IMR-90 (cell line): Measurements from ENCODE around the gene OR2B6. TPM values are rescaled to one million over a fixed set of nuclear protein-coding genes. Genes with fewer than 3 reads are reported as not detected.

Experiments
- ATAC-seq: fragments of 200-7000 bp; cut with Tn5 transposase; 2 replicates; pipeline ENCODE4 v1.9.1; 2020; ENCODE audit warnings: low read depth, mild to moderate bottlenecking, moderate library complexity
- BruUV-seq: library from RNA; stranded (reverse); fragments of 400-500 nt; replicated peaks from 2 replicates; lab custom pipeline; 2021; lab: Mats Ljungman, UMichigan
- CTCF ChIA-PET: fragments of 300-600 bp; formaldehyde crosslinking; extraction: SDS; loops from one replicate; lab custom pipeline; 2021; ENCODE audit warnings: antibody characterized with exemption; lab: Yijun Ruan, JAX
- POLR2A ChIA-PET: fragments of 300-600 bp; sonication (Branson Sonifier 250); formaldehyde crosslinking; loops from one replicate; lab custom pipeline; 2022; ENCODE audit warnings: antibody characterized with exemption; ENCODE audit not compliant: unreplicated experiment; lab: Charles Lee
- DNase-seq: peaks from one replicate; pipeline ENCODE4 v3.0.0; 2013
- H2AFZ ChIP-seq: replicated peaks from 2 replicates; pipeline ENCODE3; 2013; ENCODE audit warnings: low read length, mild to moderate bottlenecking; ENCODE audit not compliant: poor library complexity
- H2AK5ac ChIP-seq: 2 replicates; pipeline ENCODE4 v1.6.1; 2013; ENCODE audit warnings: low read depth, low read length, inconsistent platforms
- H2AK9ac ChIP-seq: replicated peaks from 2 replicates; pipeline ENCODE3; 2013; ENCODE audit warnings: mild to moderate bottlenecking, low read depth, low read length, moderate library complexity; ENCODE audit not compliant: poor library complexity
- H2BK120ac ChIP-seq: 2 replicates; pipeline ENCODE4 v1.6.1; 2013; ENCODE audit warnings: low read depth, low read length, inconsistent platforms
- H2BK15ac ChIP-seq: 3 replicates; pipeline ENCODE4 v1.6.1; 2013; ENCODE audit warnings: low read depth, low read length, inconsistent platforms
- H2BK20ac ChIP-seq: 2 replicates; pipeline ENCODE4 v1.6.1; 2013; ENCODE audit warnings: low read depth, mild to moderate bottlenecking, inconsistent platforms, low read length, moderate library complexity
- H2BK5ac ChIP-seq: 2 replicates; pipeline ENCODE4 v1.6.1; 2013; ENCODE audit warnings: mild to moderate bottlenecking, low read depth, low read length, inconsistent platforms; ENCODE audit not compliant: poor library complexity, severe bottlenecking
- H3K14ac ChIP-seq: replicated peaks from 2 replicates; pipeline ENCODE4 v1.6.1; 2013; ENCODE audit warnings: low read depth, low read length, inconsistent platforms
- H3K18ac ChIP-seq: 2 replicates; pipeline ENCODE4 v1.6.1; 2013; ENCODE audit warnings: low read depth, low read length, control low read depth
- H3K23ac ChIP-seq: 2 replicates; pipeline ENCODE4 v1.6.1; 2013; ENCODE audit warnings: low read depth, low read length, inconsistent platforms
- H3K27ac ChIP-seq: 2 replicates; pipeline ENCODE4 v1.5.1; 2013; ENCODE audit warnings: mild to moderate bottlenecking, control low read depth, low read length; ENCODE audit not compliant: insufficient read depth
- H3K27me3 ChIP-seq: 2 replicates; pipeline ENCODE4 v1.6.1; 2013; ENCODE audit warnings: low read length; ENCODE audit not compliant: control insufficient read depth, insufficient read depth
- H3K36me3 ChIP-seq: 2 replicates; pipeline ENCODE4 v1.6.1; 2013; ENCODE audit warnings: low read length, mixed read lengths; ENCODE audit not compliant: control insufficient read depth, insufficient read depth
- H3K4ac ChIP-seq: 2 replicates; pipeline ENCODE4 v1.6.1; 2013; ENCODE audit warnings: low read depth, low read length, inconsistent platforms
- H3K4me1 ChIP-seq: 2 replicates; pipeline ENCODE4 v1.6.1; 2013; ENCODE audit warnings: low read length, mixed read lengths; ENCODE audit not compliant: control insufficient read depth, insufficient read depth
- H3K4me2 ChIP-seq: 2 replicates; pipeline ENCODE4 v1.6.1; 2013; ENCODE audit warnings: low read depth, mild to moderate bottlenecking, control low read depth, low read length, moderate library complexity
- H3K4me3 ChIP-seq: 2 replicates; pipeline ENCODE4 v1.5.1; 2013; ENCODE audit warnings: low read depth, mild to moderate bottlenecking, control low read depth, low read length, moderate library complexity; ENCODE audit not compliant: insufficient read depth
- H3K56ac ChIP-seq: 2 replicates; pipeline ENCODE4 v1.6.1; 2013; ENCODE audit warnings: low read length, inconsistent platforms; ENCODE audit not compliant: insufficient read depth; ENCODE audit errors: extremely low read depth
- H3K79me1 ChIP-seq, 2 experiments: 2 replicates each; pipeline ENCODE4 v1.6.1; 2013; ENCODE audit warnings: low read length in 2 of 2, inconsistent platforms in 1 of 2, low read depth in 1 of 2
- H3K9ac ChIP-seq: 2 replicates; pipeline ENCODE4 v1.6.1; 2013; ENCODE audit warnings: low read depth, low read length, control low read depth
- H3K9me1 ChIP-seq: 2 replicates; pipeline ENCODE4 v1.6.1; 2013; ENCODE audit warnings: low read length, inconsistent platforms; ENCODE audit not compliant: insufficient read depth
- H3K9me3 ChIP-seq: 2 replicates; pipeline ENCODE4 v1.6.1; 2013; ENCODE audit warnings: low read length; ENCODE audit not compliant: control insufficient read depth, insufficient read depth
- H4K20me1 ChIP-seq: 2 replicates; pipeline ENCODE4 v1.6.1; 2013; ENCODE audit warnings: low read length, inconsistent platforms; ENCODE audit not compliant: insufficient read depth
- H4K5ac ChIP-seq: 2 replicates; pipeline ENCODE4 v1.6.1; 2013; ENCODE audit warnings: mild to moderate bottlenecking, low read depth, low read length, control low read depth
- H4K8ac ChIP-seq, 2 experiments: 2 replicates each; pipeline ENCODE4 v1.6.1; 2013; ENCODE audit warnings: low read depth in 2 of 2, low read length in 2 of 2, control low read depth in 1 of 2, inconsistent platforms in 1 of 2
- H4K91ac ChIP-seq: 2 replicates; pipeline ENCODE4 v1.6.1; 2013; ENCODE audit warnings: low read depth, low read length, inconsistent platforms; ENCODE audit not compliant: insufficient read depth
- CEBPB ChIP-seq: IDR thresholded peaks from 2 replicates; pipeline ENCODE4 v1.6.1; 2012; ENCODE audit warnings: low read depth, low read length, improper control_type of control experiment
- ELK1 ChIP-seq: fragments of 150-350 bp; IDR thresholded peaks from 2 replicates; pipeline ENCODE4 v1.6.1; 2016; ENCODE audit warnings: low read depth, mild to moderate bottlenecking, low read length, moderate library complexity, borderline replicate concordance
- MAFK ChIP-seq: IDR thresholded peaks from 2 replicates; pipeline ENCODE4 v1.6.1; 2012; ENCODE audit warnings: low read depth, low read length, improper control_type of control experiment
- SMC3 ChIP-seq: fragments of 150-350 bp; IDR thresholded peaks from 2 replicates; pipeline ENCODE4 v1.6.1; 2016; ENCODE audit warnings: low read depth, mild to moderate bottlenecking, antibody characterized with exemption, low read length, moderate library complexity
- WGBS, 2 experiments: methylation state at CpG; one replicate each; pipeline versions ENCODE4 v1.1.5 to v1.1.7; 2013; ENCODE audit warnings: missing lambda C conversion rate in 2 of 2; ENCODE audit not compliant: insufficient read length in 1 of 2; ENCODE audit errors: extremely low coverage in 2 of 2; 5-methylcytosine and 5-hydroxymethylcytosine counted together
- dilution Hi-C: fragments of 300-500 bp; cut with HindIII; formaldehyde crosslinking; loops from one replicate; pipeline ENCODE4 v1.14.3; 2018; ENCODE audit warnings: low sequenced_read_pairs; ENCODE audit not compliant: unreplicated experiment
- in situ Hi-C: fragments of 300-500 bp; cut with MboI; formaldehyde crosslinking; loops from 3 replicates; pipeline ENCODE4 v1.14.3; 2019; ENCODE audit warnings: low sequenced_read_pairs, inconsistent platforms, mixed read lengths
- intact Hi-C: fragments of 100-400 bp; cut with micrococcal nuclease; formaldehyde crosslinking; loops from 2 replicates; pipeline ENCODE4 v1.10.0; 2022
- polyA plus RNA-seq, 3 experiments: library from polyadenylated mRNA; depleted of rRNA; stranded (reverse); fragments of >200 nt; gene quantifications; 2 replicates each; pipeline ENCODE4 v1.2.3, GENCODE V29; 2012; ENCODE audit warnings: low replicate concordance in 1 of 3
- total RNA-seq: library from RNA; depleted of rRNA; stranded (reverse); fragments of >200 nt; gene quantifications from 2 replicates; pipeline ENCODE4 v1.2.3, GENCODE V29; 2012
- TF ChIP-seq, protein P1 (sequence below): conservative IDR thresholded peaks from 2 replicates; pipeline ENCODE4 v1.5.1; 2012; ENCODE audit warnings: mild to moderate bottlenecking, low read depth, low read length, improper control_type of control experiment

The OR2B6 gene
- total and polyA plus RNA-seq, 2 of the 4 experiments (the other 2 are of a cell fraction), result not detected

DNA sequence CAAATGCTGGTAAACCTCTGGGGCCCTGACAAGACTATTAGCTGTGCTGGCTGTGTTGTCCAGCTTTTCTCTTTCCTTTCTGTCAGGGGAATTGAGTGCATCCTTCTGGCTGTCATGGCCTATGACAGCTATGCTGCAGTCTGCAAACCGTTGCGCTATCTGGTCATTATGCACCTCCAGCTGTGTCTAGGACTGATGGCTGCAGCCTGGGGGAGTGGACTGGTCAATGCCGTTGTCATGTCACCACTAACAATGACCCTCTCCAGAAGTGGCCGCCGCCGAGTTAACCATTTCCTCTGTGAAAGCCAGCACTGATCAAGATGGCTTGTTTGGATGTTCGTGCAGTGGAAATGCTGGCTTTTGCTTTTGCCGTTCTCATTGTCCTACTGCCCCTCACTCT is 20.3 kb downstream of the OR2B6 start:
- Histone ChIP-seq H2BK20ac (no peak overlapping the region), H3K18ac (no peak overlapping the region), H3K27me3 (no peaks in the 10 kb centered on the region), H3K27ac (no peak overlapping the region), H4K8ac (no peak overlapping the region), H3K4me1 (no peaks in the 10 kb centered on the region), H3K9me3 (no peaks in the 10 kb centered on the region), H4K5ac (no peak overlapping the region), H3K9me1 (no peaks in the 10 kb centered on the region), H4K20me1 (no peaks in the 10 kb centered on the region), H2BK5ac (no peak overlapping the region), H3K4ac (no peak overlapping the region), H2AK9ac (no peak overlapping the region), H2BK15ac (no peak overlapping the region), H3K23ac (no peak overlapping the region), H3K4me3 (no peak overlapping the region), H3K14ac (no peak overlapping the region), H3K56ac (no peak overlapping the region), H4K91ac (no peak overlapping the region), H3K4me2 (no peak overlapping the region), H2AFZ (no peak overlapping the region), H2BK120ac (no peak overlapping the region), H3K9ac (no peak overlapping the region), H3K79me1 (no peaks in the 10 kb centered on the region), H3K36me3 (no peaks in the 10 kb centered on the region), H2AK5ac (no peak overlapping the region)
- DNase-seq (no peak), ATAC-seq (no peak)
- ChIA-PET POLR2A (no interaction called here), CTCF (no interaction called here)
- BruUV-seq, result no TSS peak
- in situ Hi-C loops (no loop called here), dilution Hi-C loops (no loop called here), intact Hi-C loops (no loop called here)
- no CpG with 5 or more reads among the region's 8 CpGs for WGBS, 2 experiments
- TF ChIP-seq CEBPB (no peak), ELK1 (no peak), MAFK (no peak), SMC3 (no peak)
- TF ChIP-seq, protein P1, sequence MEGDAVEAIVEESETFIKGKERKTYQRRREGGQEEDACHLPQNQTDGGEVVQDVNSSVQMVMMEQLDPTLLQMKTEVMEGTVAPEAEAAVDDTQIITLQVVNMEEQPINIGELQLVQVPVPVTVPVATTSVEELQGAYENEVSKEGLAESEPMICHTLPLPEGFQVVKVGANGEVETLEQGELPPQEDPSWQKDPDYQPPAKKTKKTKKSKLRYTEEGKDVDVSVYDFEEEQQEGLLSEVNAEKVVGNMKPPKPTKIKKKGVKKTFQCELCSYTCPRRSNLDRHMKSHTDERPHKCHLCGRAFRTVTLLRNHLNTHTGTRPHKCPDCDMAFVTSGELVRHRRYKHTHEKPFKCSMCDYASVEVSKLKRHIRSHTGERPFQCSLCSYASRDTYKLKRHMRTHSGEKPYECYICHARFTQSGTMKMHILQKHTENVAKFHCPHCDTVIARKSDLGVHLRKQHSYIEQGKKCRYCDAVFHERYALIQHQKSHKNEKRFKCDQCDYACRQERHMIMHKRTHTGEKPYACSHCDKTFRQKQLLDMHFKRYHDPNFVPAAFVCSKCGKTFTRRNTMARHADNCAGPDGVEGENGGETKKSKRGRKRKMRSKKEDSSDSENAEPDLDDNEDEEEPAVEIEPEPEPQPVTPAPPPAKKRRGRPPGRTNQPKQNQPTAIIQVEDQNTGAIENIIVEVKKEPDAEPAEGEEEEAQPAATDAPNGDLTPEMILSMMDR, result no peak
